ENCODE results near the gene TTLL10.

DNA sequence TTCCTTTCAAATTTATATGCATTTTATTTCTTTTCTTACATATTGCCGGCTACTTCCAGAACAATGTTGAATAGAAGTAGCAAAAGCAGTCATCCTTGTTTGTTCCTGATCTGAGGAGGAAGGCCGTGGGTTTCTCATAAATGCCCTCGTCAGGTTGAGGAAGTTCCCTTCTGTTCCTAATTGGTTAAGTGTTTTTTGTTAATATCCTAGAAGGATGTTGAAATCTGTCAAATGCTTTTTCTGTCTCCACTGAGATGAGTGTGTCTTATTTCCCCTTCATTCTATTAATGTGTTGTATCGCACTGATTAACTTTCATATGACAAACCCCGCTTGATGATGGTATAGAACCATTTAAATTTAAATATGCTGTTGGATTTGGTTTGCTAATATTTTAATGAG is 15.4 kb downstream of the TTLL10 start:
- TF ChIP-seq, protein P1, sequence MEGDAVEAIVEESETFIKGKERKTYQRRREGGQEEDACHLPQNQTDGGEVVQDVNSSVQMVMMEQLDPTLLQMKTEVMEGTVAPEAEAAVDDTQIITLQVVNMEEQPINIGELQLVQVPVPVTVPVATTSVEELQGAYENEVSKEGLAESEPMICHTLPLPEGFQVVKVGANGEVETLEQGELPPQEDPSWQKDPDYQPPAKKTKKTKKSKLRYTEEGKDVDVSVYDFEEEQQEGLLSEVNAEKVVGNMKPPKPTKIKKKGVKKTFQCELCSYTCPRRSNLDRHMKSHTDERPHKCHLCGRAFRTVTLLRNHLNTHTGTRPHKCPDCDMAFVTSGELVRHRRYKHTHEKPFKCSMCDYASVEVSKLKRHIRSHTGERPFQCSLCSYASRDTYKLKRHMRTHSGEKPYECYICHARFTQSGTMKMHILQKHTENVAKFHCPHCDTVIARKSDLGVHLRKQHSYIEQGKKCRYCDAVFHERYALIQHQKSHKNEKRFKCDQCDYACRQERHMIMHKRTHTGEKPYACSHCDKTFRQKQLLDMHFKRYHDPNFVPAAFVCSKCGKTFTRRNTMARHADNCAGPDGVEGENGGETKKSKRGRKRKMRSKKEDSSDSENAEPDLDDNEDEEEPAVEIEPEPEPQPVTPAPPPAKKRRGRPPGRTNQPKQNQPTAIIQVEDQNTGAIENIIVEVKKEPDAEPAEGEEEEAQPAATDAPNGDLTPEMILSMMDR (conservative IDR thresholded peaks at IDR 0.05 in 1 of 2, IDR thresholded peaks at IDR 0.05 in 1 of 2; ENCODE audit: extremely low read depth in 1 of 2, insufficient read depth in 1 of 2, low read depth in 1 of 2, low read length in 2 of 2), result no peak
- TF ChIP-seq EZH2 (IDR thresholded peaks at IDR 0.05; ENCODE audit: borderline replicate concordance, low read length), result no peak
